ENCODE data around the gene KRT16.

GRCh38 chr17:41638194-41638593 is 25.6 kb upstream of the KRT16 start:
- no peak for TF ChIP-seq EZH2phosphoT487 (IDR thresholded peaks at IDR 0.05; ENCODE audit: borderline replicate concordance, low read length)
- no peak for TF ChIP-seq CTCF (IDR thresholded peaks at IDR 0.05; ENCODE audit: low read depth, low read length, poor library complexity, severe bottlenecking)

Measured in DOHH2 (cell line).